Measurements from ENCODE around the gene PHEX.

DNA sequence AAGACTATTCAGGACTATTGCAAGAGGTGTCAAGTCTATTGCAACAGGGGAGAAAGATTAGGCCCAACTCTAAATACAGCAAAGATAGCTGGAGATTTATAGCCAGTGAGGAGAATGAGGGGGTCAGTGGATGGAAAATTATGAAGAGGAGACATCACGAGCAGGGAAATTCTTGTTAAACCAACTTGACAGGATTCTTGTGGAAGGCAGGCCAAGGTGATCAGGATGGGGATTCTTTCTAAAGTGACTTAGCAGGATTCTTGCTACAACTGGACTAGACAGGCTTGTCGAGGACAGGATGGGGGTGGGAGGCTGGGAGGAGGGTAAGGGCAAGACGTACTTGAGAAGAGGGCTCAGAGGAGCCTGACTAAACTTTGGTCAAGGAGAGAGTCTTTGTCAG is 89.0 kb downstream of the PHEX start:
- TF ChIP-seq, protein P1, sequence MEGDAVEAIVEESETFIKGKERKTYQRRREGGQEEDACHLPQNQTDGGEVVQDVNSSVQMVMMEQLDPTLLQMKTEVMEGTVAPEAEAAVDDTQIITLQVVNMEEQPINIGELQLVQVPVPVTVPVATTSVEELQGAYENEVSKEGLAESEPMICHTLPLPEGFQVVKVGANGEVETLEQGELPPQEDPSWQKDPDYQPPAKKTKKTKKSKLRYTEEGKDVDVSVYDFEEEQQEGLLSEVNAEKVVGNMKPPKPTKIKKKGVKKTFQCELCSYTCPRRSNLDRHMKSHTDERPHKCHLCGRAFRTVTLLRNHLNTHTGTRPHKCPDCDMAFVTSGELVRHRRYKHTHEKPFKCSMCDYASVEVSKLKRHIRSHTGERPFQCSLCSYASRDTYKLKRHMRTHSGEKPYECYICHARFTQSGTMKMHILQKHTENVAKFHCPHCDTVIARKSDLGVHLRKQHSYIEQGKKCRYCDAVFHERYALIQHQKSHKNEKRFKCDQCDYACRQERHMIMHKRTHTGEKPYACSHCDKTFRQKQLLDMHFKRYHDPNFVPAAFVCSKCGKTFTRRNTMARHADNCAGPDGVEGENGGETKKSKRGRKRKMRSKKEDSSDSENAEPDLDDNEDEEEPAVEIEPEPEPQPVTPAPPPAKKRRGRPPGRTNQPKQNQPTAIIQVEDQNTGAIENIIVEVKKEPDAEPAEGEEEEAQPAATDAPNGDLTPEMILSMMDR (IDR thresholded peaks at IDR 0.05): no peak
- TF ChIP-seq POLR2A (IDR thresholded peaks at IDR 0.05): no peak

All from body of pancreas (tissue), 4 donors.